ENCODE results near the gene CYYR1. TPM values are rescaled to one million over a fixed set of nuclear protein-coding genes. Genes with fewer than 3 reads are reported as not detected.

CYYR1 gene
- polyA plus RNA-seq, 3 donors: 0.16 to 0.30 TPM; not detected in 1

GRCh38 chr21:26565111-26565510 is 8.0 kb downstream of the CYYR1 start:
- no peaks in the 10 kb centered on the region for H3K27me3 Mint-ChIP-seq (ENCODE audit: low read depth in 3 of 3)
- TF ChIP-seq CTCF (IDR thresholded peaks at IDR 0.05): no peak
- WGBS (ENCODE audit: insufficient coverage): 19% methylated on average over 4 of the region's 6 CpGs
- peak; percentile 44 to 69 (median 49) for DNase-seq
- no peak overlapping the region for H3K9ac ChIP-seq (ENCODE audit: insufficient read depth, low read length, poor library complexity, severe bottlenecking)
- H3K79me2 ChIP-seq (ENCODE audit: insufficient read depth, low read length): no peaks in the 10 kb centered on the region
- H4K20me1 ChIP-seq (ENCODE audit: insufficient read depth, low read length): no peaks in the 10 kb centered on the region
- intact Hi-C loops (cut with micrococcal nuclease): no loop called here
- peak overlapping the region in 2 of 7 donors; percentile 51 to 73 for H3K27ac Mint-ChIP-seq
- H3K4me3 Mint-ChIP-seq: peak overlapping the region in 1 of 2 donors; percentile 64
- H3K4me2 ChIP-seq (replicated peaks; ENCODE audit: extremely low read depth, low read length, poor library complexity, severe bottlenecking): peak overlapping the region; percentile 33
- H3K4me1 ChIP-seq (ENCODE audit: control insufficient read depth in 1 of 2, insufficient read depth in 2 of 2, low read length in 2 of 2): peaks cover 16 to 18% of the 10 kb centered on the region in 2 donors
- H3K27me3 ChIP-seq (ENCODE audit: control insufficient read depth in 2 of 2, insufficient read depth in 2 of 2, low read length in 2 of 2): no peaks in the 10 kb centered on the region
- H3K9me3 Mint-ChIP-seq: peaks cover 0 to 7% (median 0%) of the 10 kb centered on the region in 7 donors
- peak overlapping the region in 1 of 3 experiments; percentile 30 for H3K4me3 ChIP-seq (replicated peaks in 1 of 3; ENCODE audit: low read depth in 2 of 3, low read length in 3 of 3)
- H3K36me3 ChIP-seq (replicated peaks in 1 of 2; ENCODE audit: control insufficient read depth in 1 of 2, insufficient read depth in 2 of 2, low read length in 2 of 2): no peaks in the 10 kb centered on the region
- H2AFZ ChIP-seq (ENCODE audit: insufficient read depth, low read depth, low read length, poor library complexity, severe bottlenecking): peak overlapping the region; percentile 41
- H3K9me3 ChIP-seq (replicated peaks in 1 of 2; ENCODE audit: control insufficient read depth in 1 of 2, insufficient read depth in 1 of 2, low read length in 2 of 2): no peaks in the 10 kb centered on the region
- no peaks in the 10 kb centered on the region for H3K36me3 Mint-ChIP-seq
- H3K27ac ChIP-seq (ENCODE audit: low read depth in 1 of 2, low read length in 2 of 2): no peak overlapping the region
- peaks cover 24% of the 10 kb centered on the region for H3K4me1 Mint-ChIP-seq

- no peak for TF ChIP-seq CTCF (IDR thresholded peaks at IDR 0.05)
- H3K27me3 Mint-ChIP-seq (ENCODE audit: low read depth in 3 of 3): no peaks in the 10 kb centered on the region
- no peaks in the 10 kb centered on the region for H3K9me3 ChIP-seq (replicated peaks in 1 of 2; ENCODE audit: control insufficient read depth in 1 of 2, insufficient read depth in 1 of 2, low read length in 2 of 2)
- H3K27ac Mint-ChIP-seq: peak overlapping the region in 1 of 7 donors; percentile 8
- H3K4me1 ChIP-seq (ENCODE audit: control insufficient read depth in 1 of 2, insufficient read depth in 2 of 2, low read length in 2 of 2): peaks cover 16 to 17% of the 10 kb centered on the region in 2 donors
- H3K36me3 Mint-ChIP-seq: no peaks in the 10 kb centered on the region
- DNase-seq: peak in 1 of 3 donors; percentile 5
- H3K4me3 ChIP-seq (replicated peaks in 1 of 3; ENCODE audit: low read depth in 2 of 3, low read length in 3 of 3): no peak overlapping the region
- H3K4me3 Mint-ChIP-seq: no peak overlapping the region
- H3K36me3 ChIP-seq (replicated peaks in 1 of 2; ENCODE audit: control insufficient read depth in 1 of 2, insufficient read depth in 2 of 2, low read length in 2 of 2): no peaks in the 10 kb centered on the region
- H3K9me3 Mint-ChIP-seq: peaks cover 0 to 4% (median 0%) of the 10 kb centered on the region in 7 donors
- no peak overlapping the region for H3K4me2 ChIP-seq (replicated peaks; ENCODE audit: extremely low read depth, low read length, poor library complexity, severe bottlenecking)
- peaks cover 22% of the 10 kb centered on the region for H3K4me1 Mint-ChIP-seq
- no peak overlapping the region for H3K9ac ChIP-seq (ENCODE audit: insufficient read depth, low read length, poor library complexity, severe bottlenecking)
- H3K27me3 ChIP-seq (ENCODE audit: control insufficient read depth in 2 of 2, insufficient read depth in 2 of 2, low read length in 2 of 2): no peaks in the 10 kb centered on the region
- no peaks in the 10 kb centered on the region for H4K20me1 ChIP-seq (ENCODE audit: insufficient read depth, low read length)
- no peaks in the 10 kb centered on the region for H3K79me2 ChIP-seq (ENCODE audit: insufficient read depth, low read length)
- no CpG with 5 or more reads among the region's 5 CpGs for WGBS (ENCODE audit: insufficient coverage)
- H3K27ac ChIP-seq (ENCODE audit: low read depth in 1 of 2, low read length in 2 of 2): no peak overlapping the region
- intact Hi-C loops (cut with micrococcal nuclease): no loop called here
- H2AFZ ChIP-seq (ENCODE audit: insufficient read depth, low read depth, low read length, poor library complexity, severe bottlenecking): no peak overlapping the region
Measured at GRCh38 chr21:26563856-26564503, 9.1 kb downstream of the CYYR1 start.
